Measurements from ENCODE around the gene ECM2.

Gene ECM2

GRCh38 chr9:92527291-92527828 is 8.4 kb downstream of the ECM2 start:
- DNase-seq = no peak

GRCh38 chr9:92525306-92525705 is 10.5 kb downstream of the ECM2 start:
- no peak for DNase-seq

GRCh38 chr9:92524881-92525280 is 10.9 kb downstream of the ECM2 start:
- DNase-seq = no peak

GRCh38 chr9:92522983-92523970 is 12.5 kb downstream of the ECM2 start:
- no peak for DNase-seq

GRCh38 chr9:92520837-92521236 is 15.0 kb downstream of the ECM2 start:
- no peak for DNase-seq

- DNase-seq = no peak
Observed at GRCh38 chr9:92518199-92518598, 17.6 kb downstream of the ECM2 start.

- DNase-seq = no peak
Observed at GRCh38 chr9:92517046-92517445, 18.7 kb downstream of the ECM2 start.

- no peak for DNase-seq
Observed at GRCh38 chr9:92516521-92516920, 19.3 kb downstream of the ECM2 start.

- DNase-seq = no peak
Observed at GRCh38 chr9:92514635-92515034, 21.2 kb downstream of the ECM2 start.

GRCh38 chr9:92513349-92513748 is 22.4 kb downstream of the ECM2 start:
- no peak for DNase-seq

GRCh38 chr9:92512622-92513021 is 23.2 kb downstream of the ECM2 start:
- no peak for DNase-seq

GRCh38 chr9:92510747-92511146 is 25.0 kb downstream of the ECM2 start:
- no peak for DNase-seq

- no peak for DNase-seq
Observed at GRCh38 chr9:92509050-92509449, 26.7 kb downstream of the ECM2 start.

GRCh38 chr9:92508018-92508820 is 27.6 kb downstream of the ECM2 start:
- DNase-seq = no peak

GRCh38 chr9:92507496-92507895 is 28.3 kb downstream of the ECM2 start:
- no peak for DNase-seq

- no peak for DNase-seq
Observed at GRCh38 chr9:92507005-92507404, 28.8 kb downstream of the ECM2 start.

- no peak for DNase-seq
Observed at GRCh38 chr9:92506184-92506857, 29.5 kb downstream of the ECM2 start.

GRCh38 chr9:92504881-92505280 is 30.9 kb downstream of the ECM2 start:
- no peak for DNase-seq

GRCh38 chr9:92503156-92503555 is 32.6 kb downstream of the ECM2 start:
- DNase-seq = no peak

- no peak for DNase-seq
Observed at GRCh38 chr9:92501671-92502393, 34.0 kb downstream of the ECM2 start.

GRCh38 chr9:92500725-92501124 is 35.1 kb downstream of the ECM2 start:
- DNase-seq = no peak

GRCh38 chr9:92499701-92500100 is 36.1 kb downstream of the ECM2 start:
- DNase-seq = no peak
